ENCODE results near the gene KRTAP12-2. TPM values are rescaled to one million over a fixed set of nuclear protein-coding genes. Genes with fewer than 3 reads are reported as not detected.

Gene KRTAP12-2
- total and polyA plus RNA-seq, 10 of the 15 experiments (the other 5 are each of a cell fraction or from before 2014, with no cell fraction given), result not detected

DNA sequence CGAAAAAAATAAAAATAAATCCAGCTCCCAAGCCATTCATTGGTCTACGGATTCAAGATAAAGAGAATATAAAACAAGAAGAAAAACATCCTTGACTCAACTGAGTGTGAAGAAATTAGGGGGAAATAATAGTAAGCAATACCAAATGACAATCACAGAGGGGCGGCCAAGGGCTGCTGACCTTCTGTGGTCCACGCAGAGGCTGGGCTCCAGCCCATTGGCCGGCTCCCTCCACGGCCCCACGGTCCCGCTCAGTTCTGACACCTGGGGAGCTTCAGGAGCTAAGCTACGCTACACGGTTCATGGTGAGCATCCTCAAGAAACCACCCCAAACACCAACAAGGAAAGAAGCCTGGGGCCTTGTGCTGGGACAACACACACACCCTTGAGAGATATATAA, 29.8 kb upstream of the KRTAP12-2 start:
- Histone ChIP-seq H3K4me3 (no peak overlapping the region), H3K27me3 (replicated peaks in 1 of 2; ENCODE audit: control insufficient read depth in 2 of 2, insufficient read depth in 2 of 2, low read length in 1 of 2) (peaks cover 2 to 3% of the 10 kb centered on the region in 2 experiments; a peak in 3 of 4 replicates), H3K36me3 (ENCODE audit: control insufficient read depth in 2 of 2, insufficient read depth in 2 of 2, low read length in 1 of 2) (no peaks in the 10 kb centered on the region), H2AFZ (ENCODE audit: control insufficient read depth, low read depth, low read length) (no peak overlapping the region), H3K79me2 (ENCODE audit: control insufficient read depth, insufficient read depth, low read length) (no peaks in the 10 kb centered on the region), H3K9ac (ENCODE audit: control insufficient read depth, insufficient read depth, low read length) (no peak overlapping the region), H4K20me1 (ENCODE audit: control insufficient read depth, insufficient read depth) (no peaks in the 10 kb centered on the region), H3K4me2 (ENCODE audit: control insufficient read depth, insufficient read depth) (no peak overlapping the region), H3K4me1 (ENCODE audit: control insufficient read depth, insufficient read depth, low read length) (no peaks in the 10 kb centered on the region), H3K27ac (ENCODE audit: control insufficient read depth, insufficient read depth) (no peak overlapping the region), H3K9me3 (replicated peaks; ENCODE audit: control insufficient read depth, insufficient read depth, low read length) (peaks cover 1% of the 10 kb centered on the region; the same call in 2 of the 3 replicates)
- CTCF ChIA-PET, result no interaction called here
- 15% methylated on average over 10 of the region's 10 CpGs for WGBS (ENCODE audit: insufficient coverage, insufficient replicate concordance, low lambda C conversion rate, missing lambda C conversion rate)
- ATAC-seq (no peak), DNase-seq (ENCODE audit: low read depth, low spot score) (no peak), FAIRE-seq (no peak)
- POLR2A ChIA-PET, result interaction anchor here (0.5 to 0.6 kb wide), 2 partner anchors 257 to 534 kb away, joined by 4 to 6 read pairs; no protein-coding TSS in a partner anchor
- SMC1A ChIA-PET (ENCODE audit: uncharacterized antibody, unreplicated experiment), result no interaction called here
- RAD21 ChIA-PET (ENCODE audit: unreplicated experiment), result interaction anchor here (0.6 kb wide), 1 partner anchor 34 kb away, joined by 3 read pairs; no protein-coding TSS in a partner anchor
- TF ChIP-seq CHD1 (IDR thresholded peaks at IDR 0.05; ENCODE audit: low read depth, low read length) (no peak), ESRRA (IDR thresholded peaks at IDR 0.05; ENCODE audit: low read length) (no peak), ASH2L (IDR thresholded peaks at IDR 0.05; ENCODE audit: borderline replicate concordance, low read depth) (no peak), MYC (IDR thresholded peaks at IDR 0.05; ENCODE audit: insufficient read depth, insufficient read length, insufficient replicate concordance, low read length, severe bottlenecking) (no peak)
- TF ChIP-seq, protein P1, sequence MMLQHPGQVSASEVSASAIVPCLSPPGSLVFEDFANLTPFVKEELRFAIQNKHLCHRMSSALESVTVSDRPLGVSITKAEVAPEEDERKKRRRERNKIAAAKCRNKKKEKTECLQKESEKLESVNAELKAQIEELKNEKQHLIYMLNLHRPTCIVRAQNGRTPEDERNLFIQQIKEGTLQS (IDR thresholded peaks at IDR 0.05; ENCODE audit: borderline replicate concordance, extremely low read depth, low read depth, low read length), result no peak
- TF ChIP-seq, protein P2, sequence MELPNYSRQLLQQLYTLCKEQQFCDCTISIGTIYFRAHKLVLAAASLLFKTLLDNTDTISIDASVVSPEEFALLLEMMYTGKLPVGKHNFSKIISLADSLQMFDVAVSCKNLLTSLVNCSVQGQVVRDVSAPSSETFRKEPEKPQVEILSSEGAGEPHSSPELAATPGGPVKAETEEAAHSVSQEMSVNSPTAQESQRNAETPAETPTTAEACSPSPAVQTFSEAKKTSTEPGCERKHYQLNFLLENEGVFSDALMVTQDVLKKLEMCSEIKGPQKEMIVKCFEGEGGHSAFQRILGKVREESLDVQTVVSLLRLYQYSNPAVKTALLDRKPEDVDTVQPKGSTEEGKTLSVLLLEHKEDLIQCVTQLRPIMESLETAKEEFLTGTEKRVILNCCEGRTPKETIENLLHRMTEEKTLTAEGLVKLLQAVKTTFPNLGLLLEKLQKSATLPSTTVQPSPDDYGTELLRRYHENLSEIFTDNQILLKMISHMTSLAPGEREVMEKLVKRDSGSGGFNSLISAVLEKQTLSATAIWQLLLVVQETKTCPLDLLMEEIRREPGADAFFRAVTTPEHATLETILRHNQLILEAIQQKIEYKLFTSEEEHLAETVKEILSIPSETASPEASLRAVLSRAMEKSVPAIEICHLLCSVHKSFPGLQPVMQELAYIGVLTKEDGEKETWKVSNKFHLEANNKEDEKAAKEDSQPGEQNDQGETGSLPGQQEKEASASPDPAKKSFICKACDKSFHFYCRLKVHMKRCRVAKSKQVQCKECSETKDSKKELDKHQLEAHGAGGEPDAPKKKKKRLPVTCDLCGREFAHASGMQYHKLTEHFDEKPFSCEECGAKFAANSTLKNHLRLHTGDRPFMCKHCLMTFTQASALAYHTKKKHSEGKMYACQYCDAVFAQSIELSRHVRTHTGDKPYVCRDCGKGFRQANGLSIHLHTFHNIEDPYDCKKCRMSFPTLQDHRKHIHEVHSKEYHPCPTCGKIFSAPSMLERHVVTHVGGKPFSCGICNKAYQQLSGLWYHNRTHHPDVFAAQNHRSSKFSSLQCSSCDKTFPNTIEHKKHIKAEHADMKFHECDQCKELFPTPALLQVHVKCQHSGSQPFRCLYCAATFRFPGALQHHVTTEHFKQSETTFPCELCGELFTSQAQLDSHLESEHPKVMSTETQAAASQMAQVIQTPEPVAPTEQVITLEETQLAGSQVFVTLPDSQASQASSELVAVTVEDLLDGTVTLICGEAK (IDR thresholded peaks at IDR 0.05; ENCODE audit: borderline replicate concordance), result no peak
- intact Hi-C loops (cut with micrococcal nuclease; ENCODE audit: unreplicated experiment) (no loop called here), in situ Hi-C loops (cut with MboI) (no loop called here)
- no TSS peak for BruUV-seq (replicated peaks)
